NK-92 (cell line): ENCODE data around the gene TACR3.
"Not testable (repeated sequence)": the region's sequence is repeated elsewhere in the genome, so short reads cannot be mapped to it uniquely, and the experiment has no call there.

Source experiments
- DNase-seq: peaks from one replicate; lab custom pipeline; 2025; ENCODE audit not compliant: unreplicated experiment; lab: John Stamatoyannopoulos, UW

TACR3 gene, protein sequence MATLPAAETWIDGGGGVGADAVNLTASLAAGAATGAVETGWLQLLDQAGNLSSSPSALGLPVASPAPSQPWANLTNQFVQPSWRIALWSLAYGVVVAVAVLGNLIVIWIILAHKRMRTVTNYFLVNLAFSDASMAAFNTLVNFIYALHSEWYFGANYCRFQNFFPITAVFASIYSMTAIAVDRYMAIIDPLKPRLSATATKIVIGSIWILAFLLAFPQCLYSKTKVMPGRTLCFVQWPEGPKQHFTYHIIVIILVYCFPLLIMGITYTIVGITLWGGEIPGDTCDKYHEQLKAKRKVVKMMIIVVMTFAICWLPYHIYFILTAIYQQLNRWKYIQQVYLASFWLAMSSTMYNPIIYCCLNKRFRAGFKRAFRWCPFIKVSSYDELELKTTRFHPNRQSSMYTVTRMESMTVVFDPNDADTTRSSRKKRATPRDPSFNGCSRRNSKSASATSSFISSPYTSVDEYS

DNA sequence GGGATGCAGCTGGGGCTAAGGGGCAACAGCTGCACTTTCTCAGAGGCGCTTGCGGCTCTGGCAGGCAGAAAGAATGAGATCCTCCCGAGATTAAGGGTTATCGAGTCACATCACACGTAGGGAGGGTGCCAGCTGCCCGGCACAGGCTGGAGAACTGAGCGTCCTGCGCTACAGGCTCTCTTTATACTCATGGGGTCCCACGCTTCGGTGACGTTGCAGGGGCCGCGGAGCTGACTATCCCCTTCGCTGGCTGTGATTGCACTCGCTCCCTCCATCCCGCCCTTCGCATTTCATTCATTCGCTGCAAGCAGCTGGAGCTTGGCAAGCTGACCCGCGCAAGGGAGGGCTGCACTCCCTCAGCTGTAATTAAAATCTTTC, at the start of gene TACR3:
Gene TACR3 (minus strand): TSS at position 156 of the 378 bp plus-strand sequence. CDS start 310 bp downstream, outside the sequence.
- no peak for DNase-seq

DNA sequence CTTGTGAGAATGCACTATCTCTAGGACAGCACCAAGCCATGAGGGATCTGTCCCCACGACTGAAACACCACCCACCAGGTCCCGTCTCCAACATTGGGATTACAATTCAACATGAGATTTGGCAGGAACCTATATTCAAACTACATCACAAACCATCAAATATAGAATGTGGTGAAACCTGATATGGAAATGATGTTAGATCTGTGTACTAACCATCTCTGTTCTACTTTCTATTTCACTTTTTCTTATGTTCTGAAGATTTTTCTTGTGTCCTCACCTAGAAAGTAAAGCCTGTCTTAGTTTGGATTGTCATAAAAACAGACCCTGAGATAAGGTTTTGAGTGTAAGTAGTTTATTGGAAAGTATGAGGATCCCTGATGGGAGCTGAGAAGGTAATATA, 37.8 kb upstream of the TACR3 start:
- no peak for DNase-seq

DNA sequence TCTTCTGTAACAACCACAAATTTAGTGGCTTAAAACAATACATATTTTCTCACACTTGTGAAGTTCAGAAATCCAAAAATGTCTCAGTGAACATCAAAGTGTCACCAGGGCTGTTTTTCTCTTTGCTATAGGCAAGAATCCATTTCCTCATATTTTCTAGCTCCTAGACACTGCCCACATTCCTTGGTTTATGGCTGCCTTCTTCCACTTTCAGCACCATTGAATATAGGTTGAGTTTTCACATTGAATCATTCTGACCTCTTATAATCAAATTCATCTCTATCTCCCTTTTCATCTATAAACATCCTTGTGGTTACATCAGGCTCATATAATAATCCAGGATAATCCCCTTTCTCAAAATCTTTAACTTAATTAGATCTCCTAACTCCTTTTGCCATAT, 37.0 kb upstream of the TACR3 start:
- no peak for DNase-seq

DNA sequence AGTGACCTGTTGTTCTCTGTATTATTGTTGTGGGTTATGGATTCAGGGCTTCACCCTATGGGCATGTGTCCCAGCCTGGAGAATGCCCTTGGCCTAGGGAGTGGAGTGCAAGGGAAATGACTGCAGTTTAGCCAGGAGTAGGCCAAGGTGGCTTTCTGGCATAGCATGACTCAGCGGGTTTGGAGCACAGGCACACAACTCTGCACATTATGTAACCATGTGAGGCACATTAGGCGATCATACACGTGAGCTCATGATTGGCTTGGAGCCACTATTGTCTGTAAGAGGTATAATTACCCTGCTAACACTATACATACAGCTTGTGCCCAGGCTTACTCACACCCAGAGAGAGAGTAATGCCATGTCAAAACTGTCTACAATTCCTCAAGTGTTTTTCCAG, 35.1 kb upstream of the TACR3 start:
- DNase-seq, result no peak

DNA sequence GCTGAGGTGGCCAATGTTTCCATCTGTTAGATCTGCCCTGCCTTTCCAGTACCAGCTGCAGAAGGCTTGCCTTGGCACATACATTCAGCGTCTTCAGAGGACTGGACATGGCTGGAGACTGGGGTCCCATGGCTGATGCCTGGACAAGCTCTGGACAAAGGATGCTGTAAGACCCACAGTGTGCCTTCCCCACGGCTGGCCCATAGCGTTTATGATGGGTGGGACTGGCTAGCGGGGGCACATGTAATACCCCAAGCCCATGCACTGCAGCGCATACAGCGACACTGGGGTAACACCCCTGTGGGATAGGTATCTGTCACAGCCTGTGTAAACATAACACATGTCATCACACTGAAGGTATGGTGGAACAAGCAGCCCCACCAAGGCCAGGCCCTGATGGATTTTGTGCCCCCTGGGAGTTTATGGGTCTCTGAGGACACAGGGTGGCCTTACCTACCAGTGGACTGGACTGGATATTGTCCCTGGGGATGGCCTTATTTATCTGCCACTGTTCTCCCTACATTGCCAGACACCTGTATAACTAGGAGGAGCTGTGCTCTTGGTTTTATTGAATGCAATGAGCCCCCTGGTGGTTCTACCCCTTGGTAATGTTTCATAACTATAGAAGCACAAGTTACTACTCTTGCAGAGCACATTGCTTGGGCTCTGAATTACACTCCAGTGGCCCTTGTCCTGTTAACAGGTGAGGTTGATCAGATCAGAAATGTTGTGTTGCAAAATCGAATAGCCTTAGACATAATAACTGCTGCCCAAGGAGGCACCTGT, 34.3 kb upstream of the TACR3 start:
- no peak for DNase-seq

DNA sequence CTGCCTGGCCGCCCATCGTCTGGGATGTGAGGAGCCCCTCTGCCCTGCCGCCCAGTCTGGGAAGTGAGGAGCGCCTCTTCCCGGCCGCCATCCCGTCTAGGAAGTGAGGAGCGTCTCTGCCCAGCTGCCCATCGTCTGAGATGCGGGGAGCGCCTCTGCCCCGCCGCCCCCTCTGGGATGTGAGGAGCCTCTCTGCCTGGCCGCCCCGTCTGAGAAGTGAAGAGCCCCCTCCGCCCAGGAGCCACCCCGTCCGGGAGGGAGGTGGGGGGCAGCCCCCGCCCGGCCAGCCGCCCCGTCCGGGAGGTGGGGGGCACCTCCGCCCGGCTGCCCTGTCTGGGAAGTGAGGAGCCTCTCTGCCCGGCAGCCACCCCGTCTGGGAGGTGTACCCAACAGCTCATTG, 3.4 kb upstream of the TACR3 start:
- DNase-seq, result not testable (repeated sequence)

DNA sequence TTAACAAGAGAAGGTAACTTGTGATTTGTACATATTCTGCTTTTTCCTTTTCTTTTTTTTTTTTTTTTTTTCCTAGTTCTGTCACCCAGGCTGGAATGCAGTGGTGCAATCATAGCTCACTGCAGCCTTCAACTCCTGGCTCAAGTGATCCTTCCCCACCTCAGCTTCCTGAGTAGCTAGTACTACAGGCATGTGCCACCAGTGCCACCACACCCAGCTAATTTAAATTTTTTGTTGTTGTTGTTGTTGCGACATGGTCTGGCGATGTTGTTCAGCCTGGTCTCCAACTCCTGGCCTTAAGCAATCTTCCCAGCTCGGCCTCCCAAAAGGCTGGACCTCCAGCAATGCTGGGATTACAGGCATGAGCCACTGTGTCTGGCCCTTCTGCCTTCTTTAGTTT, 1.5 kb upstream of the TACR3 start:
- no peak for DNase-seq

DNA sequence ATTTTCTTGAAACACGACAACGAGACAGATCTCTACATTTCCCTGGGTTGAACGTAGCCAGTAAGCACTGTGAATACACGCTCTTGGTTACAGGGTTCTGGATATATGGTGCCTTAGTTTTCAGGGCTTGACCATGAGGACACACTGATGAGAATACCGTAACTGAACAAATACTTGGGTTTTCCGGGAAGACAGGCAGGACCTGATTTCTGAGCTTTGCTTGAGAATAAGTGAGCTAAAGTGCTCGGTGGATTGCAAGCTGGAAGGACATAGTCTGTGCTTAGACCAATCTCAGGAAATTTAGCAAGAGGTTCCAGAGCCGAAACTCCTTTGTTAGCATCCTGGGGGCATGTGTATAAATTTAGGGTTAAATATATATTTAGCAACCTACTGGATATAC, 876 bp upstream of the TACR3 start:
- no peak for DNase-seq

DNA sequence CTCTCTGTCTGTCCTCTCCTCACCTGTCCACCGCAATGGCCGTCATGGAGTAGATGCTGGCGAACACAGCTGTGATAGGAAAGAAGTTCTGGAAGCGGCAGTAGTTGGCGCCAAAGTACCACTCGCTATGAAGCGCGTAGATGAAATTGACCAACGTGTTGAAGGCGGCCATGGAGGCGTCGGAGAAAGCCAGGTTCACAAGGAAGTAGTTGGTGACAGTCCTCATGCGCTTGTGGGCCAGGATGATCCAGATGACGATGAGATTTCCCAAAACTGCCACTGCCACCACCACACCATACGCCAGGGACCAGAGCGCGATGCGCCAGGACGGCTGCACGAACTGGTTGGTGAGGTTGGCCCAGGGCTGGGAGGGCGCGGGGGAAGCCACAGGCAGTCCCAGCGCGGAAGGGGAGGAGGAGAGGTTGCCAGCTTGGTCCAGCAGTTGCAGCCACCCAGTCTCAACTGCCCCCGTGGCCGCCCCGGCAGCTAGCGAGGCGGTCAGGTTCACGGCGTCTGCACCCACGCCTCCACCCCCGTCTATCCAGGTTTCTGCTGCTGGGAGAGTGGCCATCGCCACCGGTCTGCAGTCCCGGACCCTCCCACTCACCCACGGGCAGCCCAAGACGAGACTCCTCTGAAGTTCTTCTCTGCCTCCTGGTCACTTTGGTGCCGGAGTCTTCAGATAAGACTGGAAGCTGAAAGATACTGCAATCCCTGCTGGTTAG, 518 bp downstream of the TACR3 start:
- no peak for DNase-seq

DNA sequence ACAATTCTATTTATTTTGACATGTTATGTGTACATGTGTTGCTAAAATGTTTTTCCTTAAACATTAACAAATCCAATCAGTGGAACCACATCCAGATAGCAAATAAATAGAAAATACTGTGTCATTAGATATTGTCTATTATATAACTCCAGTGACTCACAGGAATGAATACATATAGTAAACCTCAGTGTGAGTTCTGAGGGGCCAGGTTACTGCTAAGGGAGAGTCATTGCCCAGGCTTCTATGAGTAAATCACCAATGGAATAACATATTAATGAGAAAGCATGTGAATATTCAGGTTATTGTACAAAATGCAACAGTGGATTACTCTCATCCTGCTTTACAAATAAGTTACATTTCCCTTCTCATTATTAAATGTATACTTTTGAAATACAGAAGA, 27.2 kb downstream of the TACR3 start:
- DNase-seq, result no peak

DNA sequence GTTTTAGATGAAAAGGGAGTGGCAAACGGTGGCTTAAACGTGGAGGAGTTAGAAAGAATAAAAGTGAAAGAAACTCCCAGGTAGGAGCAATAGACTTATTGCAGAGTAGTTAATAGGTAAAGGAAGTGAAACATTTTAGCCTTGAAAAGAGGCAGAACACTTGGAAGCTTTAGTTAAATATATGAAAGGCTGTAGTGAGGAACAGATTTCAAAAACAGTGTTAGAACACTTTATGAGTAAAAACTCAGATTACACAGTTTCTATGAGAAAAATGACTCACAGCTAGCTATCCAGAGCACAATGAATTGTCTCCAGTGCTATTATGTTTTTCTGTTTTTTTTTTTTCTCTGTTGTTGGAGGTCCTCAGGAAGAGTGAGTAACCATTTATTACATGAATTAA, 45.8 kb downstream of the TACR3 start:
- no peak for DNase-seq

DNA sequence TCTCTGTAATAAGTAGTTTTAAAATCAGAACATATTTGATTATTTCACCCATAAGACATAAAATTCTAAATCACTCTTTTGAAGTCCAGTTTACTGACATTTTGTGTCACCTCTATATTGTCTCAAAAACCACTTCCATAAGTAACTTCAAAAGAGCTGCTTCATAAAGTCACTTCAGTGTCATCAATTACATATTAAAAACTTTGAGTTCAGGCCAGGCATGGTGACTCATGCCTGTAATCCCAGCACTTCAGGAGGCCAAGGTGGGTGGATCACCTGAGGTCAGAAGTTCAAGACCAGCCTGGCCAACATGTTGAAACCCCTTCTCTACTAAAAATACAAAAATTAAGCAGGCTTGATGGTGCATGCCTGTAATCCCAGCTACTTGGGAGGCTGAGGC, 53.0 kb downstream of the TACR3 start:
- DNase-seq, result not testable (repeated sequence)

DNA sequence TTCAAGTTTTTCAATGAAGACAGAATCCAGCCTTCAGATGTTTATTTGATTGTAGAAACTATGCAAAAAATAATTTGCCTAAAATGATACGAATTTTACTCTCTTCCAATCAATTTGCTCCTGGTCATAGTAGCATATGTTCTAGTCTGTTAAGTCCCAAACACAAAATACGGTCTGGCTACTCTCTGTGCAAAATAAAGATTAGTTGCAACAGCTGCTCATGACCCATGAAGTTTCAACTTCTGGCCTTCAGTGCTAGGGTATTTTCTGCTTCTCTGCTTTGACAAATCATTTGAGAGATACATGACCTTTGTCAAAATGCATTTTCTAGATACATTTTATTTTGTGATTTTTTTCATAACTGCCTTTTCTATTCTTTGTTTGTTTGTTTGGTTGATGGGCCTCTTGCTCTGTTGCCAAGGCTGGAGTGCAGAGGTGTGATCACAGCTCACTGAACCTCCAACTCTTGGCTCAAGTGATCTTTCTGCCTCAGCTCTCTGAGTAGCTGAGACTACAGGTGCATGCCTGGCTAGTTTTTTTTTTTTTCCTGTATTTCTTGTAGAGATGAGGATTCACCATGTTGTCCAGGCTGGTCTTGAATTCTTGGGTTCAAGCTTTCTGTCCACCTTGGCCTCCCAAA, 55.2 kb downstream of the TACR3 start:
- no peak for DNase-seq

DNA sequence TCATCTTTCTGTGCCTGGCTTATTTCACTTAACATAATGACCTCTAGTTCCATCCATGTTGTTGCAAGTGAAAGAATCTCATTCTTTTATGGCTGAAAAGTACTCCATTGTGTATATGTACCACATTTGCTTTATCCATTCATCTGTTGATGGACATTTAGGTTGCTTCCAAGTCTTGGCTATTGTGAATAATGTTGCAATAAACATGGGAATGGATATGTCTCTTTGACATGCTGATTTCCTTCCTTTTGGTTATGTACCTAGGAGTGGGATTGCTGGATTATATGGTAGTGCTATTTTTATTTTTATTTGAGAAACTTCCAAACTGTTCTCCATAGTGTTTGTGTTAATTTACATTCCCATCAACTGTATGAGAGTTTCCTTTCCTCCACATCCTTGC, 71.2 kb downstream of the TACR3 start:
- DNase-seq, result no peak

DNA sequence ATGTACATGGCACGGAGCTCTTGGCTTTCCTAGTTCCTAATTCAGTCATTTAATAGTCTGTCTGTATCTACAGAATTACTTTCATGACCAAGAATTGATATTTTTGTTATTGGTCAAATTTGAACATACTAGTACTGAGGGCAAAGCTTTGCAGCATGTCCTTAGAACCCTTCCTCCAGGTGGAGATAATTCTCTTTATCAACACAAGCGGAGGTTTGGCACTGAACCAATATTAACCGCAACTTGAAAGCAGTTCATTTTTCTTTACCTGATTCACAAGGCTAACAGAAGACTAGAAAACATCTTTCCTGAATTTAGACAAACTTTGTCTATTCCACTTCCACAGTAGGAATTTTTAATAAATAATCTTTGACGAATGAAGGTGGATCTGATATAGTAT, 73.8 kb downstream of the TACR3 start:
- no peak for DNase-seq

DNA sequence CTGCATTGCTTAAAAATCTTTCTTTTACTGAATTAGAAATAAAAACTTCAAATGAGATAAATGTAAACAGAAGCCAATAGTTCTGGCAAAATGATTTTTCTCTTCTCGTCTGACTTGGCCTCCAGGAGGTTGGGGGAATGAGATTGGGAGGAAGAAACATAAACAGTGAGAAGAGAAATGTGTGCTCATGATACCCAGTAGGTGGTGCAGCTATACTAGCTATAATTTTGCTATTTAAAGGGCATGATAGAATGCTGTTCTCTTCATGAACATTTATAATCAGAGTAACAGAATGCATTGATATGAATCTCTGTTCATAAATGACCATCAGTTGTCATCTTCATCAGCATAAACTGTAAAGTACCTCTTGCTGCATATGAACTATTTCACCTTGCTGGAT, 85.5 kb downstream of the TACR3 start:
- DNase-seq, result no peak

DNA sequence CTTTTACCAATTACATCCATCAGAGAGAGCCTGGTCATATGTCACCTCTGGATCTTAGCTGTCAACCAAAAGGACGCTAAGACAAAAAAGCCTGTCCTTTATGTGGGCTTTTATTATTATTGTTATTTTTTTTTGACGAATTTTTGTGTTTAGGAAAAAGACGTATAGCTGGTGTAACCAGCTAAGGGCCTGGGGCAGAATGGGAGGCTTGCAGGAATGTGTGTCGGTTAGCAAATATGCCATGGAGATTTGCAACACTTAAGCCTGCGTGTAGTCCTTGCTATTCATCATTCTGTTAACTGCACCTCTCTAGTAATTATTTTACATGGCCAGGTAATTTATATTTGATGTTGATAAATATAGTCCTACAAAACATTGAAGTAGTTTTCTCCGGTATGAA, 93.5 kb downstream of the TACR3 start:
- DNase-seq, result no peak

DNA sequence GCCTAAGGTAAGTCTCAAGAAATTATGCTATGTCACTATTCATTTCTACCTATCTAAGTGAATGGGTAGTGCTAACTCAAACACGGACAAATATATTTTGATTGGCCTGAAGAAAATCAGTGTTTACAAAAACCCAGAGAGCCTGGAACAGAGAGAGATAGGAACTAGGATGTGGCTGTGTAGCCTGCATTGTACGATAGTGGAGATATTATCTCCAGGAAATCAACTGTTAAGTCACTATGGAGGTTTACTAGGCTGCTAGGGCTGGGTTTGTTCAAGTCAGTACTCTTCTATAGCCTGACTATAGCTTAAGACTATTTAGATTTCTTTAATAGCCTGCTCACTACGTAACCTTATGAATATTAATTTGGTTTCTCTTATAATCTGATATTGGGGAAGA, 127.9 kb downstream of the TACR3 start:
- DNase-seq, result no peak

DNA sequence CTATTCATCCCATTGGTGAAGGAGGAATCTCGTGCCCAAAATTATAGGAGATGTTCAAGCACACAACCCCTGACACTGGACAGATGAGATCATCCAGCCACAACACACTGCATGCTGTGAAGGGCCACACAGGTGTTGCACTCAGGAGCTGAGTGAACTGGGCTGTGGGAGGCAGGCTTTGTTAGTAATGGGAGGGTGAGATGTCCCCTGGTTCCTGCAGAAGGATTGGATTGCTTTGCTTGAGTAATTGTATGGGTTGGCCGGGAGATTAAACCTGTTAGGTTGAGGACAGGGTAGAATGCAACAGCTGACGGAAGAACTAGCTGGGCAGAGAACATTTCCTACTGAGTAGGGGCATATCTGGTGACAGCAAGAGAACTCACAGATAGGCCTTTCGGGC, 152.2 kb downstream of the TACR3 start:
- no peak for DNase-seq

DNA sequence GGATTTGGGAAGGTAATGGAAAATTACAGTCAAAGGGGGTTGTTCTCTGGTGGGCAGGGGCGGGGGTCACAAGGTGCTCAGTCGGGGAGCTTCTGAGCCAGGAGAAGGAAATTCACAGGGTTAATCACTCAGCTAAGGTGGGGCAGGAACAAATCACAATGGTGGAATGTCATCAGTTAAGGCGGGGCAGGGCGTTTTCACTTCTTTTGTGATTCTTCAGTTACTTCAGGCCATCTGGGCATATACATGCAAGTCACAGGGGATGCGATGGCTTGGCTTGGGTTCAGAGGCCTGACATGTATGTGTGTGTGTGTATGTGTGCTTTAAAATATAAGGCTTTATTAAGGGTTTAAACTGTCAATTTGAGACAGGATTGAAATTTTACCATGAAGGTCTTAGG, 160.6 kb downstream of the TACR3 start:
- not testable (repeated sequence) for DNase-seq
